Caco-2 (cell line): ENCODE measurements around the gene NAPA. TPM values are rescaled to one million over a fixed set of nuclear protein-coding genes. Genes with fewer than 3 reads are reported as not detected.

Experiments
- BruUV-seq: library from RNA; stranded (reverse); fragments of 400-500 nt; replicated peaks from 2 replicates; lab custom pipeline; 2021; lab: Mats Ljungman, UMichigan
- CTCF ChIA-PET: fragments of 300-600 bp; sonication (Branson Sonifier 250); formaldehyde crosslinking; loops from one replicate; lab custom pipeline; 2022; ENCODE audit warnings: antibody characterized with exemption; lab: Charles Lee
- POLR2A ChIA-PET: fragments of 300-600 bp; sonication (Branson Sonifier 250); formaldehyde crosslinking; loops from one replicate; lab custom pipeline; 2022; ENCODE audit warnings: antibody characterized with exemption; lab: Charles Lee
- DNase-seq, 2 experiments: peaks; one replicate each; pipeline versions ENCODE4 v3.0.0 to v3.0.0-alpha.2; 2020 to 2022
- H3K27me3 ChIP-seq: replicated peaks from 2 replicates; pipeline ENCODE4 v1.6.0; 2011; ENCODE audit warnings: low read length; ENCODE audit not compliant: control insufficient read depth, insufficient read depth
- H3K36me3 ChIP-seq: 2 replicates; pipeline ENCODE4 v1.5.1; 2011; ENCODE audit warnings: low read length; ENCODE audit not compliant: control insufficient read depth, insufficient read depth
- H3K4me1 ChIP-seq: fragments of 250-450 bp; sonication (Bioruptor Pico); 2 replicates; pipeline ENCODE4 v1.5.1; 2020; ENCODE audit warnings: mild to moderate bottlenecking
- H3K4me3 ChIP-seq: 2 replicates; pipeline ENCODE4 v1.5.1; 2011; ENCODE audit warnings: low read depth, mild to moderate bottlenecking, control low read depth, low read length
- H3K9me3 ChIP-seq: fragments of 250-450 bp; sonication (Bioruptor Pico); 2 replicates; pipeline ENCODE4 v1.5.1; 2020; ENCODE audit warnings: mild to moderate bottlenecking, moderate library complexity
- H3K27ac Mint-ChIP-seq: one replicate; pipeline ENCODE4 v1.8.0; 2022; ENCODE audit warnings: mixed read lengths; ENCODE audit not compliant: unreplicated experiment
- H3K27me3 Mint-ChIP-seq: one replicate; pipeline ENCODE4 v1.8.0; 2022; ENCODE audit warnings: mixed read lengths; ENCODE audit not compliant: insufficient read depth, unreplicated experiment
- H3K36me3 Mint-ChIP-seq: one replicate; pipeline ENCODE4 v1.8.0; 2022; ENCODE audit warnings: mild to moderate bottlenecking, mixed read lengths; ENCODE audit not compliant: insufficient read depth, unreplicated experiment
- H3K4me1 Mint-ChIP-seq: one replicate; pipeline ENCODE4 v1.8.0; 2022; ENCODE audit warnings: low read depth, mixed read lengths; ENCODE audit not compliant: unreplicated experiment
- H3K4me3 Mint-ChIP-seq: one replicate; pipeline ENCODE4 v1.8.0; 2022; ENCODE audit warnings: mild to moderate bottlenecking, moderate library complexity, mixed read lengths; ENCODE audit not compliant: unreplicated experiment
- H3K9me3 Mint-ChIP-seq: one replicate; pipeline ENCODE4 v1.8.0; 2022; ENCODE audit warnings: mixed read lengths; ENCODE audit not compliant: unreplicated experiment
- CTCF ChIP-seq, 2 experiments: fragments of 200-600 bp in 1 of 2; IDR thresholded peaks; 1 replicate in 1 of 2; 2 replicates in 1 of 2; pipeline versions ENCODE4 v1.5.1 to v1.8.0; 2011 to 2022; ENCODE audit warnings: antibody characterized with exemption in 1 of 2, control low read depth in 1 of 2, inconsistent platforms in 1 of 2, low read depth in 1 of 2, low read length in 1 of 2, mild to moderate bottlenecking in 1 of 2, moderate library complexity in 1 of 2; ENCODE audit not compliant: insufficient read depth in 1 of 2, severe bottlenecking in 1 of 2, unreplicated experiment in 1 of 2
- intact Hi-C: fragments of 100-400 bp; cut with micrococcal nuclease; formaldehyde crosslinking; loops from one replicate; pipeline ENCODE4 v1.10.0; 2022; ENCODE audit not compliant: unreplicated experiment
- total RNA-seq: library from RNA; stranded (reverse); gene quantifications from 2 replicates; pipeline ENCODE4 v1.2.3, GENCODE V29; 2022

Gene NAPA
- total RNA-seq, 1 experiment from 2014 or later: 149 TPM

GRCh38 chr19:47459477-47459876, 55.4 kb downstream of the NAPA start:
- no peaks in the 10 kb centered on the region for H3K36me3 Mint-ChIP-seq
- peaks cover 11% of the 10 kb centered on the region for H3K27me3 Mint-ChIP-seq
- intact Hi-C loops: no loop called here
- H3K36me3 ChIP-seq: no peaks in the 10 kb centered on the region
- H3K27ac Mint-ChIP-seq: no peak overlapping the region
- peaks cover 7% of the 10 kb centered on the region for H3K9me3 ChIP-seq
- no peaks in the 10 kb centered on the region for H3K4me1 Mint-ChIP-seq
- H3K9me3 Mint-ChIP-seq: peaks cover 8% of the 10 kb centered on the region
- peaks cover 2% of the 10 kb centered on the region; the same call in 1 of the 2 replicates for H3K27me3 ChIP-seq
- no peak for TF ChIP-seq CTCF (IDR thresholded peaks at IDR 0.05; ENCODE audit: insufficient read depth in 1 of 2, low read depth in 1 of 2, low read length in 1 of 2, severe bottlenecking in 1 of 2, unreplicated experiment in 1 of 2)
- no peak overlapping the region for H3K4me3 Mint-ChIP-seq
- no TSS peak for BruUV-seq
- no peak for DNase-seq
- ChIA-PET POLR2A (no interaction called here), CTCF (no interaction called here)
- H3K4me3 ChIP-seq: no peak overlapping the region
- no peaks in the 10 kb centered on the region for H3K4me1 ChIP-seq

DNA sequence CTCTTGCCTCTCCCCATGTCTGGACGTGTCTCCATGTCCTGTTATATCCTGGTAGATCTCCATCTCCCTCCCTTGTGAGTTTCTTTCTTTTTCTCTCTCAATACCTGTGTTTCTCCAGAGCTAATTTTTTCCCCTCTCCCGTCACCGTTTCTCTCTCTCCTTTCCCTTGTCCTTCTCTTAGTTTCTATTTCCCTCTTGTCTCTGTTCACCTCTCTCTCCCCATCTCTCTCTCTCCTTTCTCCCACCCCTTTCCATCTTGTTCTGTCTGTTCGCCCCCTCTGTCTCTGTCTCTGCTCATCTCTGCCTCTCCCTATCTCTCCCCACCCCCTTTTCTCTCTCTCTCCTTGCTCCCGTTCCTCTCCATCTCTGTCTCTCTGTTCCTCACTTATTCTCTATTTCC, 56.2 kb downstream of the NAPA start:
- no peaks in the 10 kb centered on the region for H3K4me1 Mint-ChIP-seq
- intact Hi-C loops: no loop called here
- Histone ChIP-seq H3K4me3 (no peak overlapping the region), H3K36me3 (no peaks in the 10 kb centered on the region), H3K9me3 (peaks cover 7% of the 10 kb centered on the region), H3K4me1 (no peaks in the 10 kb centered on the region), H3K27me3 (peaks cover 2% of the 10 kb centered on the region; the same call in 1 of the 2 replicates)
- no peak for TF ChIP-seq CTCF (IDR thresholded peaks at IDR 0.05; ENCODE audit: insufficient read depth in 1 of 2, low read depth in 1 of 2, low read length in 1 of 2, severe bottlenecking in 1 of 2, unreplicated experiment in 1 of 2)
- no peak overlapping the region for H3K27ac Mint-ChIP-seq
- BruUV-seq: no TSS peak
- H3K4me3 Mint-ChIP-seq: no peak overlapping the region
- H3K9me3 Mint-ChIP-seq: peaks cover 8% of the 10 kb centered on the region
- H3K36me3 Mint-ChIP-seq: no peaks in the 10 kb centered on the region
- DNase-seq: no peak
- H3K27me3 Mint-ChIP-seq: peaks cover 11% of the 10 kb centered on the region
- ChIA-PET POLR2A (no interaction called here), CTCF (interaction anchor here (0.6 kb wide), 1 partner anchor 26 kb away, joined by 3 read pairs; the partner anchor contains the start of gene KPTN)

- peaks cover 11% of the 10 kb centered on the region for H3K27me3 Mint-ChIP-seq
- peaks cover 2% of the 10 kb centered on the region; the same call in 1 of the 2 replicates for H3K27me3 ChIP-seq
- no peaks in the 10 kb centered on the region for H3K36me3 Mint-ChIP-seq
- H3K9me3 ChIP-seq: peaks cover 7% of the 10 kb centered on the region
- CTCF ChIA-PET: interaction anchor here (0.7 kb wide), 1 partner anchor 20 kb away, joined by 3 read pairs; no protein-coding TSS in a partner anchor
- DNase-seq: no peak
- POLR2A ChIA-PET: no interaction called here
- no TSS peak for BruUV-seq
- H3K36me3 ChIP-seq: no peaks in the 10 kb centered on the region
- intact Hi-C loops: no loop called here
- H3K9me3 Mint-ChIP-seq: peaks cover 8% of the 10 kb centered on the region
- no peak overlapping the region for H3K4me3 Mint-ChIP-seq
- H3K4me3 ChIP-seq: peak overlapping the region; percentile 27
- no peak overlapping the region for H3K27ac Mint-ChIP-seq
- no peak for TF ChIP-seq CTCF (IDR thresholded peaks at IDR 0.05; ENCODE audit: insufficient read depth in 1 of 2, low read depth in 1 of 2, low read length in 1 of 2, severe bottlenecking in 1 of 2, unreplicated experiment in 1 of 2)
- no peaks in the 10 kb centered on the region for H3K4me1 Mint-ChIP-seq
- H3K4me1 ChIP-seq: no peaks in the 10 kb centered on the region
Observed at GRCh38 chr19:47456721-47457474, 58.0 kb downstream of the NAPA start.
